Measurements from ENCODE around the gene RARRES1.

- TF ChIP-seq CTCF (IDR thresholded peaks at IDR 0.05) = no peak
- no peak for TF ChIP-seq POLR2AphosphoS5 (IDR thresholded peaks at IDR 0.05)
- no peak for TF ChIP-seq POLR2A (IDR thresholded peaks at IDR 0.05)
- no peak for TF ChIP-seq EP300 (IDR thresholded peaks at IDR 0.05)
These were observed 5.8 kb upstream of the RARRES1 start for GRCh38 chr3:158737976-158738615.
